Activated CD4-positive, alpha-beta T cell treated with anti-CD3 and anti-CD28 coated beads for 24 hours (primary cell): ENCODE data around the gene MOK.
"Not testable (repeated sequence)": the region's sequence is repeated elsewhere in the genome, so short reads cannot be mapped to it uniquely, and the experiment has no call there.

Source experiments
- DNase-seq, 2 donors: peaks; one replicate each; pipeline ENCODE4 v3.0.0-alpha.2; 2020; ENCODE audit warnings: low read depth in 2 of 2

The MOK gene

DNA sequence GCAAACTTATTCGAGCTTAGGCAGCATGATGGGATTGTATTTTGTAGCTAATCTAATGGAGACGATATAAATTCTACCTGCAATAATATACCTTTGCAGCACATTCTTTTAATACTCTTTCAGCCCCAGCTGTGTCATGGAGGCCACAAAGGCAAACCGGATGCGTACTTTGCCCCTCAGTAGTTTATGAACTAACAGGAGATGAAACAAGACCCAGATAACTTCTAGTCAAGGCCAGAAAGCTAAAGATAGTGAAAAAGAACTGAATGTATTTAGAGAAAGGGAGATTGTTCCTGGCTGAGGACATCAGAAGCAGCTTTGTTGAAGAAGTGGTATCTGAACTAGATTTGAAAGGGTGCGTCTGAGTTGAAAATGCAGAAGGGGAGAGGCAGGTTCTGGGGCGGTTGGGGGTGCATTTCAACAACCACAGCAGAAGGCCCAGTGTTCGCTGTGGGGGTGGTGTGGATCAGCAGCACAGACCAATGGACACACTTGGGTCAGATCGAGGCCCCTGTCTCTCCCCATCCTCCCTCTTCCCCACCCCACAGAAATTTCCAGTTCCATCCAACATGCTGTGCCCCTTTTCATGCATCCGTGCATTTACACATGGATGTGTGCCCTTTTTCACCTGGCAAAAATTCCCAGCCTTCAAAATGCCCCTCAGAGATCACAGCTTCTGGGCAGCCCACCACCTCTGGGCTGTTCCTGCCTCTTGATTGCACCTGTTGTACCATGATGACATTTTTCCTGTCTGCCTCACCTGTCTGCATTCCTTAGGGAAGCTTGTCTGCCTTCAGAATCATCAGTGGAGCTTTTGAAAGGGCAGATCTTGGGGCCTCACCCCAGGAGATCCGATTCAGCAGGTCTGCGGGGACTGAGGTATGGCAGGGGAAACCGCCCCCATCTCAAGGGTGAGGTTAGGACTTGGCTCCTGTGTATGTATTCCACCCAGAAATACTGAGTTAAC is 16.8 kb upstream of the MOK start:
- DNase-seq, result no peak

DNA sequence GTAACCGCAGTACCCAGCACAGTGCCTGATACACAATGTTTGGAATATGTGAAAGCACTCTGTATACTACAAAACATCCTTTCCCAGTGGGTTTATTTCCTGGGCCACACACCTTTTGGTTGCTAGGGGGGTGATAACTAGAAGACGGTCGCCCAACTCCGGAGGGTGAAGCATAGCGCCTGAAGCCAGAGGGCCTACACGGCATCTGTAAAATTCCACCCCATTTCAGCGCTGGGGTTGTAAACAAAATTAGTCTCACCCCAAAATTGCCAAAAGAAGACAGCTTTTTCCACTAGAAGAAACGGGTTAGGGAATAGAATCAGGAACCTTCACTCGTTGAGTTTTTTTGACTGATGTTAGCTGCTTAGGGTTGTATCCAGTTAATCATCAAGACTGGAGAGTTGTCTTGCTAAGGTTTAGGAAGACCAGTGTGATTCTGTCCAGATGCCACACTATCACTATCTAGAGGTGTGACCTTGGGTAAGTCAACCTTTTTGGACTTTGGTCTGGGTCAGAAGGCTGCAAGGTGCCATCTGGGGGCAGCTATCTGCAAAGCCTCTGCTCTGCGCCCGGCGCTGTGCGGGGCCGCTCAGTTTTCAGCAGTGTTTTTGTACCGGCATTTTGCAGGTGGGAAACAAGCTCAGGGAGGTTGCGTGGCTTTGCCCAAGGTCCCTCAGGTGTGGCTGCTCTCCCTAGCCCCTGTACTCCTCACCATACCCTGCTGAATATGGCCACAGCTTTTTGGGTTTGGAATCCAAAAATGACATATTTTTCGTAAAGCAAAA is 15.9 kb upstream of the MOK start:
- DNase-seq, result no peak

- DNase-seq, result peak in 1 of 2 donors; percentile 19
Measured at GRCh38 chr14:102320033-102320660, 15.2 kb upstream of the MOK start.

DNA sequence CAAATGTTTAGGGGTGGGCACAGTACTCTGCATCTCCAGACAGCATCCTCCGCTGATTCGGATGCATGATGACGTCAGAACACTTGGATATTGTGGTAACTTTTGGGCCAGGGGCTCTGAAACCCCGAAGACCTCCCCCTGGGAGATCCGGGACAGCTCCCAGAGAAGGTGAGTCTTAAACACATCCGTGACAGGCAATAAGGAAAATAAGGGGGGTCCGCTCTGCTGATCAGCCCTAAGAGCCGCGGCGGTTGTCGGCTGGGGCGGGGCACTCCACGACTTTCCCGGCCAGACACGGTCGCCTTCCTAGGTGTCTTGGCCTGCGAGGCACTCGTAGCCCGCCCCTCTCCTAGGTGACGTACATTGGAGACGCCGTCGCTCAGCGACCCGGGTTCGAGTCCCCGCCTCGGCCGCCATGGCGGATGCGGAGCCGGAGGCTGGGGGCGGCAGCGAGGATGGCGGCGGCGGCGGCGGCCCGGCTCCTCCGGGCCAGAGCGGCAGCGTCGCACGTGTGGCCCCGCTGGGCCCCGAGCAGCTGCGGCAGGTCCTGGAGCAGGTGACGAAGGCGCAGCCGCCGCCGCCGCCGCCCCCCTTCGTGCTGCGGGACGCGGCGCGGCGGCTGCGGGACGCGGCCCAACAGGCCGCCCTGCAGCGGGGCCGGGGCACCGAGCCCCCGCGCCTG is 14.5 kb upstream of the MOK start, which contains the start of gene ZNF839:
ZNF839 (plus strand) TSS at position 396 of the 682 bp plus-strand sequence; CDS start at position 416, 20 bp downstream.
- peak; percentile 92 to 94 for DNase-seq

DNA sequence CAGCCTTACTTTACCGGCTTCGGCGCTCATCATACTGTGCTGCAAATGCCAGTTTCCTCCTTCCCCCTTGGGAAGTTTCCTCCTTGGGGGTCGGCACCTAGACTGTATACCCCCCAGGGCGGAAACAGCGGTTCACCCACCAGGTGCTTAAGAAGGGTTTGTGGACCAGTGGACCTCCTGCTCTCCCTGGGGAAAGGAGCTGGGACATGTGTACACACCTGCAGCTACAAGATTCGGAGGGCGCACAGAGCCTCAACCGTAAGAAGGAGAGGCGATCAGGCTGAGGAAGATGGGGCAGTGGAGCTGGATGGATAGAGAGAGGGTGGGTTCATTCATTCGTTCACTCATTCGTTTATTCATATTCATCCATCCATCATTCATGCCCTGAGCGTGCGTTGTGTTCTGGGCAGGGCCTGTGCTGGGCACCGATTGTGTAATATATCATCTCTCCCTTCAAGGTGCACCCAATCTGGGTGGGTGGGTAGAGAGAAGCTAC is 13.9 kb upstream of the MOK start:
- DNase-seq, result no peak

DNA sequence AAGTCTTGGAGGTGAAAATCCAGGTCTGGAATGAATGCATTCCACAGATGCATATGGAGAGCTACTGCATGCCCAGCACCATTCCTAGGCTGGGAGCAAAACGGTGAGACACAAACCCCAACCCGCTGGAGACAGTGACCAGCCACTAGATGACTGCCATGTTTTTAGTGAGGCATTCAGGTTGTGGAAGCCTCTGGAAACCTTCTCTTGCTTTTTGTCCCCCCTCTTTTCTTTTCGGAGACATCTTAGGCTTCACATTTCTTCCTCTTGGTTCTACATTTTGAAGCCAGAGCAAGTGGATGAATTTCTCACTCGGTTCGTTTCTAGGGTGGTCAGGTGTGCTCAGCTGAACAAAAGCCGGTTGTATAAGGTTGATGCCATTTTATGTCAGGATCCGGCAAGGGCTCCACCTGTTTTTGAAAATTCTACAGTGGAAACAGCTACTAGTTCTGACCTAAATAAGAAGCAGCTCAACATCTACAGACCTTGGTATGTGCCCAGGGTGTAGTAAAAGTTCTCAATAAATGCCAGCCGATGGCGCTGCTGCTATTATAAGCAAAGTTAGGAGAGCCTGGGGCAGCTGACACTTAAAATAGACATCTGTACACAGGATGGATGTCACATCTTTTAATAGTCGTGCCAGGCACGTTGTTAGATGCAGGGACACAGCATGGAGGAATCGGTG is 12.7 kb upstream of the MOK start:
- no peak for DNase-seq

- peak; percentile 92 to 93 for DNase-seq
Measured at GRCh38 chr14:102316743-102317563, 12.0 kb upstream of the MOK start.

- no peak for DNase-seq
Measured at GRCh38 chr14:102316338-102316742, 11.4 kb upstream of the MOK start.

GRCh38 chr14:102315121-102315520 is 10.2 kb upstream of the MOK start:
- no peak for DNase-seq

- DNase-seq, result peak; percentile 70 to 74
Measured at GRCh38 chr14:102314242-102315011, 9.5 kb upstream of the MOK start.

DNA sequence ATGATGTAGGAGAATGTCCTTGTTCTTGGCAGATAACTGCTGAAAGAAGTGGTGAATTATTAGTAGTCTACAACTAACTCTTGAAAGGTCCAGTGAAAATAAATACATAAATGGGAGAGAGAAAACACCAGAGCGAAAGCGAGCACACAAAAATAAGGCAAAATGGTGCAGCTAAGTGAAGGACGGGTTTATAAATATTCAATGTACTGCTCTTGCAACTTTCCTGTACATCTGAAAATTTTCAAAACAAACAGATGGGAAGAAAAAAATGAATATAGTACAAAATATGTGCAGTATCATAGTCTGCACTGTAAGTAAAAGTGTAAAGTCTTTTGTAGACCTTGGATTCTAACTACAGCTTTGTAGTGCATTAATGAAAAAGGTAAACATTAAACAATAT is 1.3 kb downstream of the MOK start:
- DNase-seq, result no peak

DNA sequence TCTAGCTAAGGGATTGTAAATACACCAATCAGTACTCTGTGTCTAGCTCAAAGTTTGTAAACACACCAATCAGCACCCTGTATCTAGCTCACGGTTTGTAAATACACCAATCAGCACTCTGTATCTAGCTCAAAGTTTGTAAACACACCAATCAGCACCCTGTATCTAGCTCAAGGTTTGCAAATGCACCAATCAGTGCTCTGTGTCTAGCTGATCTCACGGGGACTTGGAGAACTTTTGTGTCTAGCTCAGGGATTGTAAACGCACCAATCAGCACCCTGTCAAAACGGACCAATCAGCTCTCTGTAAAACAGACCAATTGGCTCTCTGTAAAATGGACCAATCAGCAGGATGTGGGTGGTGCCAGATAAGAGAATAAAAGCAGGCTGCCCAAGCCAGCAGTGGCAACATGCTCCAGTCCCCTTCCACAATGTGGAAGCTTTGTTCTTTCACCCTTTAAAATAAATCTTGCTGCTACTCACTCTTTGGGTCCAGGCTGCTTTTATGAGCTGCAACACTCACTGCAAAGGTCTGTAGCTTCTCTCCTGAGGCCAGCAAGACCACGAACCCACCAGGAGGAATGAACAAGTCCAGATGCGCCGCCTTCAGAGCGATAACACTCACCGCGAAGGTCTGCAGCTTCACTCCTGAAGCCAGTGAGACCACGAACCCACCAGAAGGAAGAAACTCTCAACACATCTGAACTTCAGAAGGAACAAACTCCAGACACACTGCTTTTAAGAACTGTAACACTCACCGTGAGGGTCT is 6.5 kb downstream of the MOK start:
- not testable (repeated sequence) for DNase-seq

- DNase-seq, result no peak
Measured at GRCh38 chr14:102297436-102298170, 7.4 kb downstream of the MOK start.

GRCh38 chr14:102295270-102295669 is 9.7 kb downstream of the MOK start:
- DNase-seq, result no peak

DNA sequence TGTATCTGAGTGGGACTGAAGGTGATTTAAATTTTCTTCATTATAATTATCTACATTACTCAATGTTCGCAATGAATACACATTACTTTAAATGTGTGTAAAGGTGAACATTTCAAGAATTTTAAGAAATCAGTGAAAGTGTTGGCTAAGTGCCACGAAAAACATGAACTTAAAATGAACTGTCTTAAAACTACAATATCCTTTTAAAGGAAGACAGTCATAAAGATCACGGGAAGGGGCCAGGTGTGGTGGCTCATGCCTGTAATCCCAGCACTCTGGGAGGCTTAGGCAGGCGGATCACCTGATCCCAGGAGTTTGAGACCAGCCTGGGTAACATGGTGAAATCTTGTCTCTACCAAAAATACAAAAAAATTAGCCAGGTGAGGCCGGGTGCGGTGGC is 11.2 kb downstream of the MOK start:
- DNase-seq, result no peak

DNA sequence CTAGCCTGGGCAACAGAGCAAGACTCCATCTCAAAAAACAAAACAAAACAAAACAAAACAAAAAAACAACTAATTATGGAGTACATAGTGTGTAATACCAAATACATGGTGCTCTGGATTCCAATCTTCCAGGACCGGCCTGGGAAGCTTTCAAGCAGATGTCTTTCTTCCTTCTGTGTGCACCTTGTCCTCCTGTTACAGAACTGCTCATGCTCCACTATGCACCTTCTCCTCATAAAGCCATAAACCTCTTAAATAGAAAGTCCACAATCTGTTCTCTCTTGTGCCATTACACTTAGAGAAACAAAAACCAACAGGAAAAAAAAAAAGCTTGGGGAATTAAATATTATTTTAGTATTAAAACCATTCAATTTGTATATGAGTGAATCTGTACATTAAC is 12.5 kb downstream of the MOK start:
- DNase-seq, result no peak

- no peak for DNase-seq
Measured at GRCh38 chr14:102288139-102288538, 16.8 kb downstream of the MOK start.

DNA sequence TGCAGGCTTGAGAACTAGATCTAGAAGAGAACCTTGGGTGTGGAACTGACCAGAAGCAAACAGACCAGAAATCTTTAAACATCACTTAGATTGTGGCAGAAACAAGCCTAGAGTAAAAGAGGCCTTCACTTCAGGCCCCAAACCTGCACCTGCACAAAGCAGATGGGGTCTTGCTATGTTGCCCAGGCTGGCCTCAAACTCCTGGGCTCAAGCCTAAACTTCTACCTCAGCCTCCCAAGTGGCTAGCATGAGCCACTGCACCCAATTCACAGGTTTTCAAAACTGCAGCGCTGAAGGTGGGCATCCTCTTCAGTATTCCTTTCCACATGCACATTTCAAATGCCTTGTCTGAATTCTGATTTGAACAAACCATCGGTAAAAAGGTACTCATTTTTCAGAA is 19.9 kb downstream of the MOK start:
- DNase-seq, result no peak
